Kidney (tissue), 14 donors: ENCODE data around the gene LBH. TPM values are rescaled to one million over a fixed set of nuclear protein-coding genes. Genes with fewer than 3 reads are reported as not detected.

Source experiments
- DNase-seq, 5 donors: peaks; one replicate each; pipeline ENCODE4 v3.0.0-alpha.2; 2013 to 2020
- FAIRE-seq: peaks from 2 replicates; lab custom pipeline; 2012; peaks lifted over from hg19 to GRCh38; lab: Jason Lieb, UNC
- H3K27ac ChIP-seq, 2 donors: one replicate each; pipeline ENCODE4 v1.7.0; 2013; ENCODE audit warnings: low read depth in 2 of 2, low read length in 2 of 2, inconsistent platforms in 1 of 2
- H3K27me3 ChIP-seq: one replicate; pipeline ENCODE4 v1.7.1; 2013; ENCODE audit warnings: low read length, inconsistent platforms; ENCODE audit not compliant: control insufficient read depth, insufficient read depth
- H3K36me3 ChIP-seq, 3 donors: one replicate each; pipeline versions ENCODE4 v1.7.0 to v1.7.1; 2013; ENCODE audit warnings: low read length in 3 of 3, control low read depth in 1 of 3, inconsistent platforms in 1 of 3; ENCODE audit not compliant: insufficient read depth in 3 of 3, control insufficient read depth in 2 of 3
- H3K4me1 ChIP-seq, 3 donors: one replicate each; pipeline versions ENCODE4 v1.7.0 to v1.7.1; 2013; ENCODE audit warnings: low read length in 3 of 3, inconsistent platforms in 1 of 3, low read depth in 1 of 3; ENCODE audit not compliant: control insufficient read depth in 2 of 3, insufficient read depth in 2 of 3
- H3K4me3 ChIP-seq, 3 donors: one replicate each; pipeline versions ENCODE4 v1.7.0 to v1.8.1; 2013; ENCODE audit warnings: low read length in 3 of 3, control low read depth in 1 of 3, inconsistent platforms in 1 of 3
- H3K9ac ChIP-seq, 3 donors: one replicate each; pipeline versions ENCODE4 v1.7.0 to v1.7.1; 2013; ENCODE audit warnings: low read length in 3 of 3, control low read depth in 1 of 3, inconsistent platforms in 1 of 3
- H3K9me3 ChIP-seq, 3 donors: one replicate each; pipeline versions ENCODE4 v1.7.0 to v1.7.1; 2013; ENCODE audit warnings: low read length in 3 of 3, control low read depth in 1 of 3, inconsistent platforms in 1 of 3; ENCODE audit not compliant: control insufficient read depth in 2 of 3, insufficient read depth in 1 of 3
- CTCF ChIP-seq: IDR thresholded peaks from 3 replicates; pipeline ENCODE4 v1.5.1; 2012; ENCODE audit warnings: mild to moderate bottlenecking, moderate library complexity, borderline replicate concordance; ENCODE audit not compliant: insufficient read depth; ENCODE audit errors: extremely low read depth
- intact Hi-C: fragments of 100-400 bp; cut with DNase I; formaldehyde crosslinking; loops from one replicate; pipeline ENCODE4 v1.11.1; 2022
- polyA plus RNA-seq: library from polyadenylated mRNA; stranded (reverse); fragments of 350-450 nt; fragmentation: Illumina TruSeq; extraction: RNeasy Lipid Tissue Mini Kit (QIAGEN cat#74804); gene quantifications from one replicate; pipeline ENCODE4 v1.2.3, GENCODE V29; 2014; ENCODE audit warnings: low read depth, low replicate concordance; ENCODE audit not compliant: insufficient read depth
- total RNA-seq: library from RNA; stranded (reverse); fragmentation: NEBNext Ultra II Directional; extraction: Animal tissue kit (Norgen Biotek cat#: 25700); gene quantifications from one replicate; pipeline ENCODE4 v1.2.1, GENCODE V29; 2021
- donor health status: control.
- donor health status: control.
- donor health status: control.
- donor health status: control.
- donor health status: control.
- donor health status: DM: yes; HTN: yes; CAD: no.
- donor health status: Normal renal cell carcinoma (clear cell type).

LBH gene
- total and polyA plus RNA-seq, 2 donors from 2014 or later: 27.2 to 81.9 TPM

- TF ChIP-seq CTCF: no peak
Measured at GRCh38 chr2:30305235-30305634, 73.9 kb downstream of the LBH start.

GRCh38 chr2:30306522-30306921 is 75.2 kb downstream of the LBH start:
- Histone ChIP-seq H3K9me3 (no peaks in the 10 kb centered on the region), H3K36me3 (no peaks in the 10 kb centered on the region), H3K9ac (no peak overlapping the region), H3K4me1 (no peaks in the 10 kb centered on the region), H3K4me3 (no peak overlapping the region), H3K27ac (no peak overlapping the region), H3K27me3 (no peaks in the 10 kb centered on the region)
- intact Hi-C loops: no loop called here
- FAIRE-seq: no peak
- no peak for TF ChIP-seq CTCF
- DNase-seq: no peak

More at GRCh38 chr2:30305235-30305634, 73.9 kb downstream of the LBH start:
- Histone ChIP-seq H3K27ac (no peak overlapping the region), H3K4me3 (no peak overlapping the region), H3K4me1 (no peaks in the 10 kb centered on the region), H3K9ac (no peak overlapping the region), H3K36me3 (no peaks in the 10 kb centered on the region), H3K9me3 (no peaks in the 10 kb centered on the region), H3K27me3 (no peaks in the 10 kb centered on the region)
- DNase-seq (no peak), FAIRE-seq (no peak)
- intact Hi-C loops: no loop called here

GRCh38 chr2:30308280-30308679 is 76.9 kb downstream of the LBH start:
- no peak for DNase-seq
- H3K9ac ChIP-seq: no peak overlapping the region

More at GRCh38 chr2:30308280-30308679, 76.9 kb downstream of the LBH start:
- Histone ChIP-seq H3K27ac (no peak overlapping the region), H3K4me1 (no peaks in the 10 kb centered on the region), H3K27me3 (no peaks in the 10 kb centered on the region), H3K9me3 (no peaks in the 10 kb centered on the region), H3K4me3 (no peak overlapping the region), H3K36me3 (no peaks in the 10 kb centered on the region)
- FAIRE-seq: no peak
- intact Hi-C loops: no loop called here
- TF ChIP-seq CTCF: no peak

Other genes starting within 250 kb of the LBH start
- 109 TPM for gene YPEL5, start 84.5 kb upstream of the LBH start, total RNA-seq
- 102 TPM for gene YPEL5, start 84.5 kb upstream of the LBH start, polyA plus RNA-seq
- 19.4 TPM for gene LCLAT1, start 215.7 kb downstream of the LBH start, total RNA-seq
- 5.6 TPM for gene LCLAT1, start 215.7 kb downstream of the LBH start, polyA plus RNA-seq